Dedifferentiated amniotic fluid mesenchymal stem cell (primary cell): ENCODE measurements around the gene ARMC6.

Source experiments
- DNase-seq: peaks from one replicate; pipeline ENCODE4 v3.0.0-alpha.2; 2016; ENCODE audit errors: extremely low spot score

Gene ARMC6

DNA sequence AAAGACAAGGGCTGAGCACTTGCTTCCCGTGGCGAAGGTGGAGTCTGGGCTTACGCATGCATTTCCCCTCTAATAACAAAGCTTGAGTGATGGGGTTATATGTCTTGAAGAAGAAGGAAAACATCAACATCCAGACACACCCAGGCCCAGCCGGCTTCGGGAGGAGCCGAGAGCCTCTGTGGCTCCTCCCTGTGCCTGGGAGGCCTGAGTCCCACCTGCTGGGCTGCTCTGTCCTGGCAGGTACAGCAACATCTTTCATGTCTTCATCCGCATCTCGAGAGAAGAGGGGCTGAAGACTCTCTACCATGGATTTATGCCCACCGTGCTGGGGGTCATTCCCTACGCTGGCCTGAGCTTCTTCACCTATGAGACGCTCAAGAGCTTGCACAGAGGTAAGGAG is 74.3 kb downstream of the ARMC6 start:
- no peak for DNase-seq
